CD8-positive, alpha-beta memory T cell (primary cell): ENCODE data around the gene INO80D. TPM values are rescaled to one million over a fixed set of nuclear protein-coding genes. Genes with fewer than 3 reads are reported as not detected.
A peak's percentile ranks its signal among the peaks of the same experiment; 100 is the strongest.
"Not testable (repeated sequence)": the region's sequence is repeated elsewhere in the genome, so short reads cannot be mapped to it uniquely, and the experiment has no call there.

ENCODE experiments used
- CTCF ChIA-PET: fragments of 350-600 bp; sonication (Branson Sonifier 250); formaldehyde crosslinking; loops from one replicate; lab custom pipeline; 2021; ENCODE audit warnings: antibody characterized with exemption; lab: Charles Lee
- POLR2A ChIA-PET: fragments of 350-600 bp; sonication (Branson Sonifier 250); formaldehyde crosslinking; loops from one replicate; lab custom pipeline; 2021; ENCODE audit warnings: antibody characterized with exemption; lab: Charles Lee
- DNase-seq, 5 donors: peaks; one replicate each; pipeline versions ENCODE4 v3.0.0 to v3.0.0-alpha.2; 2020 to 2022; ENCODE audit warnings: mixed read lengths in 1 of 5
- H3K27ac ChIP-seq: one replicate; pipeline ENCODE4 v1.7.0; 2013; ENCODE audit warnings: low read depth, mild to moderate bottlenecking, low read length, moderate library complexity
- H3K27me3 ChIP-seq: 2 replicates; pipeline ENCODE4 v1.7.0; 2013; ENCODE audit warnings: low read length, mild to moderate bottlenecking; ENCODE audit not compliant: insufficient read depth, poor library complexity, severe bottlenecking
- H3K36me3 ChIP-seq: 2 replicates; pipeline ENCODE4 v1.7.0; 2013; ENCODE audit warnings: mild to moderate bottlenecking, low read length, moderate library complexity; ENCODE audit not compliant: insufficient read depth
- H3K4me1 ChIP-seq: 2 replicates; pipeline ENCODE4 v1.7.0; 2013; ENCODE audit warnings: mild to moderate bottlenecking, low read length, moderate library complexity; ENCODE audit not compliant: insufficient read depth
- H3K4me3 ChIP-seq: 2 replicates; pipeline ENCODE4 v1.7.0; 2013; ENCODE audit warnings: mild to moderate bottlenecking, low read length
- H3K9me3 ChIP-seq: 2 replicates; pipeline ENCODE4 v1.7.0; 2013; ENCODE audit warnings: mild to moderate bottlenecking, low read length
- H3K27ac Mint-ChIP-seq, 8 donors: one replicate each; pipeline ENCODE4 v1.8.0; 2020 to 2021; ENCODE audit warnings: mixed read lengths in 8 of 8, mild to moderate bottlenecking in 6 of 8, inconsistent platforms in 3 of 8, moderate library complexity in 3 of 8
- H3K27me3 Mint-ChIP-seq, 2 donors: one replicate each; pipeline ENCODE4 v1.8.0; 2020 to 2021; ENCODE audit warnings: mixed read lengths in 2 of 2, mild to moderate bottlenecking in 1 of 2, moderate library complexity in 1 of 2
- H3K36me3 Mint-ChIP-seq, 3 donors: one replicate each; pipeline ENCODE4 v1.8.0; 2020 to 2021; ENCODE audit warnings: mixed read lengths in 3 of 3, inconsistent platforms in 1 of 3, mild to moderate bottlenecking in 1 of 3
- H3K4me1 Mint-ChIP-seq, 3 donors: one replicate each; pipeline ENCODE4 v1.8.0; 2020 to 2021; ENCODE audit warnings: mixed read lengths in 3 of 3, inconsistent platforms in 1 of 3, mild to moderate bottlenecking in 1 of 3
- H3K4me3 Mint-ChIP-seq, 7 donors: one replicate each; pipeline ENCODE4 v1.8.0; 2020 to 2021; ENCODE audit warnings: mixed read lengths in 7 of 7, mild to moderate bottlenecking in 6 of 7, moderate library complexity in 4 of 7, inconsistent platforms in 2 of 7
- H3K9me3 Mint-ChIP-seq, 5 donors: one replicate each; pipeline ENCODE4 v1.8.0; 2020 to 2022; ENCODE audit warnings: mixed read lengths in 5 of 5, mild to moderate bottlenecking in 3 of 5, moderate library complexity in 2 of 5, inconsistent platforms in 1 of 5
- polyA plus RNA-seq: library from polyadenylated mRNA; unstranded; fragments of 300-500 nt; fragmentation: Illumina TruSeq; gene quantifications from one replicate; pipeline ENCODE4 v1.2.3, GENCODE V29; 2021
- total RNA-seq, 2 experiments: library from RNA; stranded (reverse); gene quantifications; one replicate each; pipeline ENCODE4 v1.2.3, GENCODE V29; 2021

Gene INO80D, protein sequence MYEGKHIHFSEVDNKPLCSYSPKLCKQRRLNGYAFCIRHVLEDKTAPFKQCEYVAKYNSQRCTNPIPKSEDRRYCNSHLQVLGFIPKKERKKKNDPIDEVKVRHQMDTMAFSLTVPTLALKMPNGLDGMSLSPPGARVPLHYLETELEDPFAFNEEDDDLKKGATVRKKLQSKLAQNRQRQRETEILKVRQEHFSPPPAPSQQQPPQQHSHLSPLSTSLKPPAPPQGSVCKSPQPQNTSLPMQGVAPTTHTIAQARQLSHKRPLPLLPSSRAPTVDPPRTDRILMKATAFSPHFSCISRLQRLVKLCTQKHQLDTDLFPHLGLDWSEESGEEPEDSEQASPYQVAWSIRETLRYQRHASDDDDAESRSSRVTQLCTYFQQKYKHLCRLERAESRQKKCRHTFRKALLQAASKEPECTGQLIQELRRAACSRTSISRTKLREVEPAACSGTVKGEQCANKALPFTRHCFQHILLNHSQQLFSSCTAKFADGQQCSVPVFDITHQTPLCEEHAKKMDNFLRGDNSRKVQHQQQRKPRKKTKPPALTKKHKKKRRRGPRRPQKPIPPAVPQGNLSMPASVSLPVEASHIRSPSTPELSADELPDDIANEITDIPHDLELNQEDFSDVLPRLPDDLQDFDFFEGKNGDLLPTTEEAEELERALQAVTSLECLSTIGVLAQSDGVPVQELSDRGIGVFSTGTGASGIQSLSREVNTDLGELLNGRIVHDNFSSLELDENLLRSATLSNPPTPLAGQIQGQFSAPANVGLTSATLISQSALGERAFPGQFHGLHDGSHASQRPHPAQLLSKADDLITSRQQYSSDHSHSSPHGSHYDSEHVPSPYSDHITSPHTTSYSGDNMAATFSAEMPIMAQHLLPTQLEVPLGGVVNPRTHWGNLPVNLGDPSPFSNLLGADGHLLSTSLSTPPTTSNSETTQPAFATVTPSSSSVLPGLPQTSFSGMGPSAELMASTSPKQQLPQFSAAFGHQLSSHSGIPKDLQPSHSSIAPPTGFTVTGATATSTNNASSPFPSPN
- total RNA-seq (10 to 100 TPM; 20.7 to 22.4 TPM), polyA plus RNA-seq (10.6 TPM)

- Histone ChIP-seq H3K27ac (peak within 1 kb of the TSS; percentile 85), H3K9me3 (no peaks in the 10 kb centered on the region), H3K4me3 (peak within 1 kb of the TSS; percentile 90), H3K4me1 (peaks cover 20% of the 10 kb centered on the region), H3K27me3 (no peaks in the 10 kb centered on the region), H3K36me3 (no peaks in the 10 kb centered on the region)
- peak within 1 kb of the TSS; percentile 97 to 100 (median 100) for H3K27ac Mint-ChIP-seq
- peaks cover 0 to 21% (median 3%) of the 10 kb centered on the region in 3 donors for H3K36me3 Mint-ChIP-seq
- peaks cover 0 to 3% of the 10 kb centered on the region in 2 donors for H3K27me3 Mint-ChIP-seq
- ChIA-PET CTCF (interaction anchor here (0.9 to 2.0 kb wide), 11 partner anchors 8 to 1447 kb away, joined by 3 to 8 read pairs (median 3); no protein-coding TSS in a partner anchor), POLR2A (interaction anchor here (0.6 to 1.3 kb wide), 4 partner anchors 72 to 1940 kb away, joined by 3 to 10 read pairs (median 4); partner anchors contain the start of genes EEF1B2 and NDUFS1)
- DNase-seq: peak; percentile 68 to 91 (median 86)
- peak within 1 kb of the TSS; percentile 98 to 100 (median 99) for H3K4me3 Mint-ChIP-seq
- H3K9me3 Mint-ChIP-seq: no peaks in the 10 kb centered on the region
- H3K4me1 Mint-ChIP-seq: peaks cover 41 to 58% (median 54%) of the 10 kb centered on the region in 3 donors
Observed at GRCh38 chr2:206085742-206086445, at the start of gene INO80D. Gene INO80D, minus strand, starts transcription at chr2:206086174. Its CDS starts 23,158 bp downstream, at chr2:206063016.

DNA sequence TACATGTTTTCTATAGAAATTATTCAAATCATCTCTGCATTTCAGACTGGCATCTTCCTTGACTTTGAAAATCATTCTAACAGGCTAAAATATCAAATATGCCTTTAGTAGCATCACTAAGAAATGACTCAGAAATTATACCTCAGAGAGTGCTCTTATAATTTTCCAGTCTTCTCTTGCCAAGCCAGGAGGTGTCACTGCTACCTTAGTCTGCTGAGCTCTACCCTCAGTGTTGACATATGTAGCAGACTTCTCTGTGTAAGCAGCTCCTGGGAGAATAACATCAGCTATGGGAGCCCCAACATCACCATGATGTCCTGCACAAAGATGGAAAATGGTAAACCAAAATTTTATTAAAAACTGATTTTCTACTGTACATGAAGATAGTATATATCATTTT is 41.7 kb upstream of the INO80D start:
- H3K27ac Mint-ChIP-seq: peak overlapping the region in 1 of 8 donors; percentile 85
- CTCF ChIA-PET: interaction anchor here (0.8 kb wide), 1 partner anchor 41 kb away, joined by 3 read pairs; no protein-coding TSS in a partner anchor
- Histone ChIP-seq H3K27me3 (no peaks in the 10 kb centered on the region), H3K9me3 (no peaks in the 10 kb centered on the region), H3K4me3 (no peak overlapping the region), H3K4me1 (no peaks in the 10 kb centered on the region), H3K27ac (no peak overlapping the region), H3K36me3 (peaks cover 22% of the 10 kb centered on the region)
- H3K27me3 Mint-ChIP-seq: no peaks in the 10 kb centered on the region
- peaks cover 6 to 67% (median 10%) of the 10 kb centered on the region in 3 donors for H3K36me3 Mint-ChIP-seq
- POLR2A ChIA-PET: no interaction called here
- H3K4me3 Mint-ChIP-seq: no peak overlapping the region
- no peaks in the 10 kb centered on the region for H3K9me3 Mint-ChIP-seq
- DNase-seq: no peak
- H3K4me1 Mint-ChIP-seq: no peaks in the 10 kb centered on the region

DNA sequence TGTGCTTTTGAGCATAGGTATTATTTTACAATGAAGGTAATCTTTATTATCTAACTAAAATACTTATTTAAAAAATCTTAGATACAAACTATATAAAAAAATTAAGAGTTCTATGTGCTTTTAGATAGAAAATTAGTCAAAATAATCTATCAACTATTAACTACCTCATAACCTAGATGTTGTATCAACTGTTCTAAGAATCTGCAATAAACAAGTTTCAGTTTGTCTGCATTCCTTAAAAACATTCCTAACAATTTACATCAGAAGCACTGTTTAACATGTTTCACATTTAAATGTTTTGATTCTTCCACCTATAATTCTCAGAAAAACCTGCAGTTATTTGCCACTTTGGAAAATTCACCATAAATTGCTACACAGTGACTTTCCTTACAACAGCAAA is 39.9 kb upstream of the INO80D start:
- Histone ChIP-seq H3K36me3 (peaks cover 18% of the 10 kb centered on the region), H3K4me1 (no peaks in the 10 kb centered on the region), H3K27me3 (no peaks in the 10 kb centered on the region), H3K27ac (no peak overlapping the region), H3K4me3 (no peak overlapping the region), H3K9me3 (peaks cover 3% of the 10 kb centered on the region)
- Mint-ChIP-seq H3K27me3 (no peaks in the 10 kb centered on the region), H3K36me3 (peaks cover 15 to 71% (median 21%) of the 10 kb centered on the region in 3 donors), H3K4me1 (no peaks in the 10 kb centered on the region), H3K9me3 (peaks cover 0 to 8% (median 5%) of the 10 kb centered on the region in 5 donors), H3K4me3 (no peak overlapping the region), H3K27ac (no peak overlapping the region)
- no peak for DNase-seq
- ChIA-PET POLR2A (no interaction called here), CTCF (no interaction called here)

- DNase-seq, POLR2A ChIA-PET, H3K27me3 ChIP-seq, H3K4me3 ChIP-seq, H3K27me3 Mint-ChIP-seq, H3K4me1 ChIP-seq, H3K4me1 Mint-ChIP-seq, H3K27ac Mint-ChIP-seq, H3K27ac ChIP-seq, H3K9me3 ChIP-seq, H3K4me3 Mint-ChIP-seq, CTCF ChIA-PET: not testable (repeated sequence)
- H3K36me3 ChIP-seq: peaks cover 18% of the 10 kb centered on the region
- Mint-ChIP-seq H3K36me3 (peaks cover 19 to 68% (median 31%) of the 10 kb centered on the region in 3 donors), H3K9me3 (peaks cover 0 to 16% (median 14%) of the 10 kb centered on the region in 5 donors)
Observed at GRCh38 chr2:206122569-206122968, 36.6 kb upstream of the INO80D start.

GRCh38 chr2:206116278-206116677 is 30.3 kb upstream of the INO80D start:
- Mint-ChIP-seq H3K27ac (peak overlapping the region in 2 of 8 donors; percentile 11 to 43), H3K4me1 (no peaks in the 10 kb centered on the region)
- POLR2A ChIA-PET: no interaction called here

DNA sequence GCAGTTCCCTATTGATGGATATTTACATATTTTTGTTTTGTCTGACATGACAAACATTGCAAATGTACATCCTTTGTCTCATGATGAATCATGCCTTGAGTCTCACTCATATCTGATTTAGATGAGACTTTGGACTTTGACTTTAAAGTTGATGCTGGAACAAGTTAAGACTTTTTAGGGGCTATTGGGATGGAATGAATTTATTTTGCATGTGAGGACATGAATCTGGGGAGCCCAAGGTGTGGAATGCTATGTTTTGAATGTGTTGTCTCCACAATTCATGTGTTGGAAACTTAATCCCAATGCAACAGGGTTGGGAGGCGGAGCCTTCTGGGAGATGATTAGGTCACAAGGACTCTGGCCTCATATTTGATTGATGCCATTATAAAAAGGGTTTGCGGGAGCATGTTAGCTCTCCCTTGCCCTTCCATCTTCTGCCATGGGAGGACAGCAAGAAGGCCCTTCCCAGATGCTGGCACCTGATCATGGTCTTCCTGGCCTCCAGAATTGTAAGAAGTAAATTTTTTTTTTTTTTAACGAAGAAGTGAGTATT is 29.1 kb upstream of the INO80D start:
- no peaks in the 10 kb centered on the region for H3K4me1 ChIP-seq
- no peaks in the 10 kb centered on the region for H3K9me3 ChIP-seq
- H3K27me3 ChIP-seq: no peaks in the 10 kb centered on the region
- Mint-ChIP-seq H3K27ac (no peak overlapping the region), H3K27me3 (no peaks in the 10 kb centered on the region), H3K36me3 (peaks cover 4 to 21% (median 10%) of the 10 kb centered on the region in 3 donors), H3K9me3 (peaks cover 0 to 9% (median 2%) of the 10 kb centered on the region in 5 donors), H3K4me3 (no peak overlapping the region), H3K4me1 (no peaks in the 10 kb centered on the region)
- no peak for DNase-seq
- ChIA-PET POLR2A (no interaction called here), CTCF (no interaction called here)
- H3K4me3 ChIP-seq: no peak overlapping the region
- no peak overlapping the region for H3K27ac ChIP-seq
- H3K36me3 ChIP-seq: no peaks in the 10 kb centered on the region

More at GRCh38 chr2:206116278-206116677, 30.3 kb upstream of the INO80D start:
- H3K27me3 Mint-ChIP-seq: no peaks in the 10 kb centered on the region
- no peak overlapping the region for H3K4me3 Mint-ChIP-seq
- no peaks in the 10 kb centered on the region for H3K4me1 ChIP-seq
- no peaks in the 10 kb centered on the region for H3K27me3 ChIP-seq
- H3K4me3 ChIP-seq: no peak overlapping the region
- H3K36me3 ChIP-seq: no peaks in the 10 kb centered on the region
- peaks cover 16 to 33% (median 19%) of the 10 kb centered on the region in 3 donors for H3K36me3 Mint-ChIP-seq
- no peak for DNase-seq
- peaks cover 0 to 19% (median 12%) of the 10 kb centered on the region in 5 donors for H3K9me3 Mint-ChIP-seq
- CTCF ChIA-PET: no interaction called here
- peaks cover 5% of the 10 kb centered on the region for H3K9me3 ChIP-seq
- no peak overlapping the region for H3K27ac ChIP-seq

DNA sequence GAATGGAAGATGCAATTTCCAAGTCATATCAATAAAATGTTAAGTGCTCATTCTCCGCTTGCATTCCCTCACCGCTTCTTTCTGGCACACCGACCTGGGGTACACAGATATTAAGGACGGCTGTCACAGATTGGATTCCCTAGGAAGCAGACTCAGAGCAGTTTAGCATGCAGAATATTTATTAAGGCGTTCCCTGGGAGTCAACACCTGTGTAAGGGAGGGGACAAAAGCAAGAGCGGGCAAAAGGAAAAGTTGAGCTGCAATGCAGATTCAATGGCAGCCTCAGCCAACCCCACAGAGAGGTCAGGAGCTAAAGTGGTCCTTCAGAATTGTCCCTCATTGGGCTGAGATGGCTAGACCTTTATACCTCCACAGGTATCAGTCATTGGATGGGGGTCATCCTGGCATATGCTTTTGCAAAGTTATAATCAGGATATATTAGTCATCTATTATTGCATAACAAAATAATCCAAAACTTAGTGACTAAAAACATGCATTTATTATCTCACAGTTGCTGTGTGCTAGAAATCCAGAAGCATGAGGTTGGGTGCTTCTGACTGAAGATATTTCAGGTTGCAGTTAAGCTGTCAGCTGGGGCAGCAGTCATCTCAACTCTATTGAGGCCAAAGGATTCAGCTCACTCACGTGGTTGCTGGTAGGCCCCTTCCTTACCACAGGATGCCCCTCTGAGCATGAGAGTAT is 27.0 kb upstream of the INO80D start:
- ChIA-PET POLR2A (no interaction called here), CTCF (no interaction called here)
- H3K4me3 Mint-ChIP-seq: no peak overlapping the region
- H3K9me3 Mint-ChIP-seq: peaks cover 0 to 7% (median 0%) of the 10 kb centered on the region in 5 donors
- no peak for DNase-seq
- no peaks in the 10 kb centered on the region for H3K36me3 ChIP-seq
- H3K27ac ChIP-seq: no peak overlapping the region
- H3K4me1 ChIP-seq: no peaks in the 10 kb centered on the region
- no peak overlapping the region for H3K27ac Mint-ChIP-seq
- no peaks in the 10 kb centered on the region for H3K9me3 ChIP-seq
- H3K36me3 Mint-ChIP-seq: peaks cover 0 to 13% (median 7%) of the 10 kb centered on the region in 3 donors
- H3K4me1 Mint-ChIP-seq: no peaks in the 10 kb centered on the region
- H3K27me3 Mint-ChIP-seq: no peaks in the 10 kb centered on the region
- no peaks in the 10 kb centered on the region for H3K27me3 ChIP-seq
- no peak overlapping the region for H3K4me3 ChIP-seq
